ENCODE measurements around the gene RFFL.

RFFL gene

GRCh38 chr17:35056013-35056412 is 7.5 kb downstream of the RFFL start:
- no peak overlapping the region for H3K27ac ChIP-seq
- H3K4me3 ChIP-seq (ENCODE audit: low read depth, low read length): no peak overlapping the region

DNA sequence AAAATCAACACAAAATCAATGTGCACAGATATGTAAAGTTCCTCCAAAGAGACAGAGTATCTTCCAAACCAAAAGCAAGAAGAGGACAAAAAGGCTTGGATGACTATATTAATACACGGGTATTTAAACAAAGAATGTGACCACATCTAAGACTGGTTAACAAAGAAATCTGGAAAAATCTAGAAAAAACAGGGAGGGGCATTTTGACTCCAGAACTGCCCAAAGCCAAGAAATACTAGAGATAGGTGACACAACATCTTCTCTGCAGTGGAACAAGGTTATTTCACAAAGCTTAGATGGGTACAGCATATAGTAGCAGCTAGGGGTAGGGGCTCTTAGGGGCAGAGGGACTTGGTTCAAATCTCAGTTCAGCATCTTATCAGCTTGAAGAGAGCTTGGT is 10.3 kb downstream of the RFFL start:
- H2AFZ ChIP-seq: no peak overlapping the region
- TF ChIP-seq CTCF (IDR thresholded peaks at IDR 0.05): no peak
- no peaks in the 10 kb centered on the region for H3K79me2 ChIP-seq
- H3K4me2 ChIP-seq (ENCODE audit: low read length): no peak overlapping the region
- H3K4me3 ChIP-seq (ENCODE audit: low read depth, low read length): no peak overlapping the region
- no peak overlapping the region for H3K9ac ChIP-seq
- peaks cover 22% of the 10 kb centered on the region for H3K4me1 ChIP-seq
- no peaks in the 10 kb centered on the region for H3K27me3 ChIP-seq (ENCODE audit: control insufficient read depth, insufficient read depth, low read length)
- no peak overlapping the region for H3K27ac ChIP-seq
- no peaks in the 10 kb centered on the region for H3K9me3 ChIP-seq (ENCODE audit: control insufficient read depth, low read length)
- no peaks in the 10 kb centered on the region for H3K36me3 ChIP-seq (ENCODE audit: control insufficient read depth, insufficient read depth, low read length)

More at GRCh38 chr17:35056013-35056412, 7.5 kb downstream of the RFFL start:
- no peaks in the 10 kb centered on the region for H3K27me3 ChIP-seq (ENCODE audit: control insufficient read depth, insufficient read depth, low read length)
- no peak overlapping the region for H2AFZ ChIP-seq
- H3K36me3 ChIP-seq (ENCODE audit: control insufficient read depth, insufficient read depth, low read length): no peaks in the 10 kb centered on the region
- no peak overlapping the region for H3K9ac ChIP-seq
- H3K4me2 ChIP-seq (ENCODE audit: low read length): no peak overlapping the region
- H3K79me2 ChIP-seq: no peaks in the 10 kb centered on the region
- TF ChIP-seq CTCF (IDR thresholded peaks at IDR 0.05): no peak
- H3K4me1 ChIP-seq: peaks cover 16% of the 10 kb centered on the region
- no peaks in the 10 kb centered on the region for H3K9me3 ChIP-seq (ENCODE audit: control insufficient read depth, low read length)

GRCh38 chr17:35052780-35053179 is 10.7 kb downstream of the RFFL start:
- Histone ChIP-seq H3K9ac (no peak overlapping the region), H3K27ac (no peak overlapping the region)
- no peak for TF ChIP-seq CTCF (IDR thresholded peaks at IDR 0.05)

DNA sequence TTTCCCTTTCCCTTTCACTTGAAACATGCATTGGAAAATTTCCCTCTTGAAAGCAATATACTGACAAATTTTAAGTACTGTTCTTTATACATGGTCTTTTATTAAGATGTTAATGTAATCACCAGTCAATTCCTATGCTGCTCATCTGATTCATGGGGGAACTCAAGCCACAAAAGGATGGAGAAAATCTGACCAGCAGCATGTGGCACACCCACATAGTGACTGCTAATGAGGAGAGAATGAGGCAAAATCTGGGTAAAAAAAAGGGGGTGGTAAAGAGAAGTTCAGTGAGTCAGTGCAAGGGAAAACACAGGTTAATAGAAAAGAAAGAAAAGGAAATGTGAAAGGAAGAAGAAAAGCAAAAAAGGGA is 11.3 kb downstream of the RFFL start:
- no peaks in the 10 kb centered on the region for H3K27me3 ChIP-seq (ENCODE audit: control insufficient read depth, insufficient read depth, low read length)
- no peak for TF ChIP-seq CTCF (IDR thresholded peaks at IDR 0.05)
- H3K9me3 ChIP-seq (ENCODE audit: control insufficient read depth, low read length): no peaks in the 10 kb centered on the region
- no peak overlapping the region for H2AFZ ChIP-seq
- H3K4me2 ChIP-seq (ENCODE audit: low read length): no peak overlapping the region
- H3K36me3 ChIP-seq (ENCODE audit: control insufficient read depth, insufficient read depth, low read length): no peaks in the 10 kb centered on the region
- H3K79me2 ChIP-seq: no peaks in the 10 kb centered on the region
- H3K4me1 ChIP-seq: peaks cover 22% of the 10 kb centered on the region
- H3K27ac ChIP-seq: no peak overlapping the region
- H3K9ac ChIP-seq: no peak overlapping the region
- H3K4me3 ChIP-seq (ENCODE audit: low read depth, low read length): no peak overlapping the region

More at GRCh38 chr17:35052780-35053179, 10.7 kb downstream of the RFFL start:
- no peaks in the 10 kb centered on the region for H3K36me3 ChIP-seq (ENCODE audit: control insufficient read depth, insufficient read depth, low read length)
- no peaks in the 10 kb centered on the region for H3K9me3 ChIP-seq (ENCODE audit: control insufficient read depth, low read length)
- H3K27me3 ChIP-seq (ENCODE audit: control insufficient read depth, insufficient read depth, low read length): no peaks in the 10 kb centered on the region
- H3K4me1 ChIP-seq: peaks cover 22% of the 10 kb centered on the region
- H2AFZ ChIP-seq: no peak overlapping the region
- no peak overlapping the region for H3K4me3 ChIP-seq (ENCODE audit: low read depth, low read length)
- no peaks in the 10 kb centered on the region for H3K79me2 ChIP-seq
- H3K4me2 ChIP-seq (ENCODE audit: low read length): no peak overlapping the region

DNA sequence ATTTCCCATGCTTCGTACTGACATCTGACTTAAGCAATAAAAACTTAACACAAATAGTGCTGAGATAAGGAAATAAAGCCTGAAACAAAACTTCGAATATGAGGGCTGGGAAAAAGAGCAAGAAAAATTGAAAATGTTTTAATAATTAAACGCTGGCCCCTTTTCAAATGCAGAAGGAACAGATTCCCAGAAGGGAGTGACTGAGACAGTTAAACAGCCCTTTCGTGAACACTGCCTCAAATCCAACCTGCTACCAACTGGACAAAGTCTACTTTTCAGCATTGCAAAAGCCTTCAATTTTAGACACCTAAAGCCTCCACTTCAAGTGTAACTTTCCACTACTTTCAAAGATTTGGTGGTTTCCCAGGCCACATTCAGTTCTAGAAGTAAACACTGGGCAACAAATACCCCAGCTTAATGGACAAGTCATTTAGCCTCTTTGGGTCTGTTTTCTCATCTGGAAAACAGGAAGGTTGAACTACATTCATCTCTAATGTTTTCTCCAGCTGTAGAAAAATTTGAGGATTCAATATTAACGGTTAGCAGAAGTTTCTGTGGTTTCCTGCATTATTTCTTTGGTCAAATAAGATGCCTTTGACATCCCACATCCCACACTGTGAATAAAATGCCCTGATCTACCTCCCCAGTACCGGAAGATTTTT is 11.8 kb downstream of the RFFL start:
- H3K27ac ChIP-seq: peak overlapping the region; percentile 18
- H3K79me2 ChIP-seq: no peaks in the 10 kb centered on the region
- no peaks in the 10 kb centered on the region for H3K36me3 ChIP-seq (ENCODE audit: control insufficient read depth, insufficient read depth, low read length)
- H3K4me2 ChIP-seq (ENCODE audit: low read length): peak overlapping the region; percentile 32
- no peak overlapping the region for H3K9ac ChIP-seq
- no peaks in the 10 kb centered on the region for H3K9me3 ChIP-seq (ENCODE audit: control insufficient read depth, low read length)
- H3K27me3 ChIP-seq (ENCODE audit: control insufficient read depth, insufficient read depth, low read length): no peaks in the 10 kb centered on the region
- no peak for TF ChIP-seq CTCF (IDR thresholded peaks at IDR 0.05)
- H2AFZ ChIP-seq: no peak overlapping the region
- H3K4me3 ChIP-seq (ENCODE audit: low read depth, low read length): no peak overlapping the region
- peaks cover 27% of the 10 kb centered on the region for H3K4me1 ChIP-seq

Data from parathyroid adenoma (tissue), 2 donors.